SH-SY5Y (cell line): ENCODE results near the gene MGMT.

Experiments used
- GATA2 ChIP-seq: IDR thresholded peaks from 2 replicates; pipeline ENCODE4 v1.6.1; 2011; ENCODE audit warnings: mild to moderate bottlenecking, low read depth, low read length
- GATA3 ChIP-seq: IDR thresholded peaks from 2 replicates; pipeline ENCODE4 v1.6.1; 2011; ENCODE audit warnings: low read depth, mild to moderate bottlenecking, low read length, moderate library complexity

DNA sequence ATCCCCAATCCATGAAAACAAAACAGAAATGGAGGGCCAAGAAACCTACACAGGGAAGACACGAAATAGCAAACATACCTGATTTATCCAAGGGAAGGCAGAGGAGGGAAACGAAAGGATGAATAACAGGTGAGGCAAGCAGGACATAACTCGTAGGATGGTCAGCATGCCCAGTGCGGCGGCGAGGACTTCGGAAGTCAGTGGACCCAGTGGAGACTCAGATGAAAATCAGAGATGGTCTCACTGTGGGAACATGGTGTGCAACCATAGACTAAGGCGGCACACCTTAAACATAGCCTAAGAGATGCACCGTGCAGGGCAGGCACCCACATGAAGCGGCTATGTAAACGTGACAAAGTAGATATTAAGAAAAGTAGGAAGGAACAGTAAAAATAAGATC, 157.5 kb downstream of the MGMT start:
- TF ChIP-seq GATA2: no peak
- no peak for TF ChIP-seq GATA3
